Neural crest cell (in vitro differentiated cells): ENCODE results near the gene CSNK2A2. TPM values are rescaled to one million over a fixed set of nuclear protein-coding genes. Genes with fewer than 3 reads are reported as not detected.
A peak's percentile ranks its signal among the peaks of the same experiment; 100 is the strongest.

Source experiments
- DNase-seq: peaks from one replicate; pipeline ENCODE4 v3.0.0; 2021; ENCODE audit warnings: low read depth, mixed read lengths, low spot score
- H3K27ac Mint-ChIP-seq: one replicate; pipeline ENCODE4 v1.8.0; 2021; ENCODE audit warnings: mild to moderate bottlenecking, mixed read lengths; ENCODE audit not compliant: unreplicated experiment
- H3K27me3 Mint-ChIP-seq: 2 replicates; pipeline ENCODE4 v1.8.0; 2021; ENCODE audit warnings: low read depth, mild to moderate bottlenecking, mixed read lengths
- H3K36me3 Mint-ChIP-seq: 2 replicates; pipeline ENCODE4 v1.8.0; 2021; ENCODE audit warnings: low read depth, mild to moderate bottlenecking, mixed read lengths
- H3K4me1 Mint-ChIP-seq: 2 replicates; pipeline ENCODE4 v1.8.0; 2021; ENCODE audit warnings: mixed read lengths
- H3K4me3 Mint-ChIP-seq: one replicate; pipeline ENCODE4 v1.8.0; 2021; ENCODE audit warnings: mild to moderate bottlenecking, mixed read lengths
- H3K9me3 Mint-ChIP-seq: 2 replicates; pipeline ENCODE4 v1.8.0; 2021; ENCODE audit warnings: mixed read lengths
- CTCF ChIP-seq: fragments of 200-600 bp; sonication (generic); conservative IDR thresholded peaks from 2 replicates; pipeline ENCODE4 v1.5.0; 2021; ENCODE audit warnings: antibody characterized with exemption, mild to moderate bottlenecking
- total RNA-seq: library from RNA; stranded (reverse); gene quantifications from 2 replicates; pipeline ENCODE4 v1.2.1, GENCODE V29; 2021

Gene CSNK2A2
- total RNA-seq, 1 donor from 2014 or later: 116 TPM

DNA sequence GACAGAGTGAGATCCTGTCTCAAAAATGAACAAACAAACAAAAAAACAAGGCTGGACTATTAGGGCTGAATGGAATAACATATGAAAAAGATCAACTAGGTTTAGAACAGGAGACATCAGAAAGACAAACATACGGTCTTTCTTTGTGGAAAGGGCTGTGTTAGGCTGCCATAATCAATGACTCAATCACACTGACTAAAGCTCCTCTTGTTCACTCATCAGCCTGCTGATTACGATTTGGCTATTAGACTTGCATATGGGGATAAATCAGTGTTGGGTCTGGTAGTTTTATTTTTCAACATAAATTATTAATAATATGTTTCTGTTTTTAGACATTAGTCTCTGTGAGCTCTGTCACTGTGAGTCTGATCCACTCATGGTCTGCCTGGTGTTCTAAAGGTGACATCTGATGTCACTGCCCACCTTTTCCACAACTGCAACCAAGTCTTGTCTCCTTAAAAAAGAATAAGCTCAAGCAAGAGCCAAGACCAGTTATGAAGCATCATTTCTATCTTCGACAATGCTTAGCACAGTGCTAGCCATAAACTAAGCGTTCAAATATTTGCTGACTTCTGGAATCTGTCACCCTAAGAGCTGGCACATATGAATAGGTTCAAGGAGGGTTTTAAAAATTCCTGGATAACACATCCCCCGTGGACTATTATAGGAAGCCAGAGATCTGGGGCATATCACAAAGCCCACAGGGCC lies 79.0 kb downstream of the CSNK2A2 start:
- Mint-ChIP-seq H3K9me3 (no peaks in the 10 kb centered on the region), H3K27me3 (no peaks in the 10 kb centered on the region), H3K36me3 (peaks cover 13% of the 10 kb centered on the region), H3K27ac (no peak overlapping the region), H3K4me1 (peaks cover 56% of the 10 kb centered on the region), H3K4me3 (no peak overlapping the region)
- no peak for DNase-seq
- TF ChIP-seq CTCF: no peak

- Mint-ChIP-seq H3K4me1 (peaks cover 40% of the 10 kb centered on the region), H3K9me3 (no peaks in the 10 kb centered on the region), H3K36me3 (peaks cover 26% of the 10 kb centered on the region), H3K27ac (no peak overlapping the region), H3K27me3 (no peaks in the 10 kb centered on the region), H3K4me3 (no peak overlapping the region)
- no peak for DNase-seq
- no peak for TF ChIP-seq CTCF
Measured at GRCh38 chr16:58116529-58116928, 81.4 kb downstream of the CSNK2A2 start.

DNA sequence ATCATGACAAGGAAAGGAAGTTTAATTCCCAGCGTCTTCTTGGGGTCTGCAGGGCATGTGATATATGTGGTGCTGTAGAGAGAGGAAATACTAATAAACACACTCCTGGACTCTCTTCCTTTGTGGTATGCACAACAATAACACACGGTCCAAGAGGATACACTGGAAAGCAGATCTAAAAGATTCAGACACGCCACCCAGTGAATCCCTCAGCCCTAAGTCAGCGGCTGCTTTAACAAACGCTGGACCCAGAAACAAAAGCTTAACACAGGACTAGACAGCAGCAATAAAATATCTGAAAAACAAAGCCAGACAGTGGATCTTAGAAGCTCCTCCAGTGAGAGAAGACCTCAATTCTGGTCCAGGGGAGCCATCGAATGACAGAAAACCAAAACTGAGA lies 81.8 kb downstream of the CSNK2A2 start:
- Mint-ChIP-seq H3K4me3 (no peak overlapping the region), H3K27me3 (no peaks in the 10 kb centered on the region), H3K4me1 (peaks cover 40% of the 10 kb centered on the region), H3K27ac (no peak overlapping the region), H3K9me3 (no peaks in the 10 kb centered on the region), H3K36me3 (peaks cover 26% of the 10 kb centered on the region)
- TF ChIP-seq CTCF: no peak
- no peak for DNase-seq

GRCh38 chr16:58114827-58115825 lies 82.8 kb downstream of the CSNK2A2 start:
- no peak for TF ChIP-seq CTCF
- H3K4me1 Mint-ChIP-seq: peaks cover 40% of the 10 kb centered on the region
- H3K27ac Mint-ChIP-seq: no peak overlapping the region
- DNase-seq: no peak
- H3K4me3 Mint-ChIP-seq: no peak overlapping the region
- peaks cover 26% of the 10 kb centered on the region for H3K36me3 Mint-ChIP-seq
- no peaks in the 10 kb centered on the region for H3K9me3 Mint-ChIP-seq
- H3K27me3 Mint-ChIP-seq: no peaks in the 10 kb centered on the region

- peaks cover 44% of the 10 kb centered on the region for H3K4me1 Mint-ChIP-seq
- no peaks in the 10 kb centered on the region for H3K9me3 Mint-ChIP-seq
- peak overlapping the region; percentile 93 for H3K27ac Mint-ChIP-seq
- H3K4me3 Mint-ChIP-seq: peak overlapping the region; percentile 33
- H3K27me3 Mint-ChIP-seq: no peaks in the 10 kb centered on the region
- H3K36me3 Mint-ChIP-seq: peaks cover 23% of the 10 kb centered on the region
- no peak for TF ChIP-seq CTCF
- DNase-seq: no peak
Measured at GRCh38 chr16:58111302-58111627, 86.6 kb downstream of the CSNK2A2 start.
